H1 (cell line): ENCODE results near the gene TPRKB. TPM values are rescaled to one million over a fixed set of nuclear protein-coding genes. Genes with fewer than 3 reads are reported as not detected.

Experiments
- BACH1 ChIP-seq: IDR thresholded peaks from 2 replicates; pipeline ENCODE4 v1.6.1; 2012; ENCODE audit warnings: low read length, improper control_type of control experiment
- CBX5 ChIP-seq: fragments of 300-800, 300-1000 bp; sonication (generic); IDR thresholded peaks from 2 replicates; pipeline ENCODE4 v1.7.1; 2016; ENCODE audit warnings: antibody characterized with exemption, low read length, low read depth
- E2F6 ChIP-seq: IDR thresholded peaks from 2 replicates; pipeline ENCODE4 v1.6.1; 2012; ENCODE audit warnings: inconsistent platforms
- EZH2 ChIP-seq: fragments of 200-600 bp; sonication (generic); IDR thresholded peaks from 2 replicates; pipeline ENCODE4 v1.7.1; 2012; ENCODE audit warnings: low read depth, mild to moderate bottlenecking, moderate library complexity, low read length, inconsistent platforms; ENCODE audit not compliant: severe bottlenecking
- HDAC6 ChIP-seq: IDR thresholded peaks from one replicate; pipeline ENCODE4 v1.7.1; 2012; ENCODE audit warnings: low read depth, mild to moderate bottlenecking, inconsistent platforms, low read length, moderate library complexity
- JUND ChIP-seq: IDR thresholded peaks from 2 replicates; pipeline ENCODE4 v1.6.1; 2011; ENCODE audit warnings: mild to moderate bottlenecking, improper control_type of control experiment, low read length
- NRF1 ChIP-seq: IDR thresholded peaks from 2 replicates; pipeline ENCODE4 v1.6.1; 2011; ENCODE audit warnings: mild to moderate bottlenecking, low read depth, low read length, improper control_type of control experiment
- RXRA ChIP-seq: IDR thresholded peaks from 2 replicates; pipeline ENCODE4 v1.6.1; 2011; ENCODE audit warnings: low read depth, mild to moderate bottlenecking, low read length, moderate library complexity; ENCODE audit not compliant: insufficient read depth
- polyA plus RNA-seq, 7 experiments: library from polyadenylated mRNA; depleted of rRNA in 3 of 7; stranded (reverse) in 5 of 7; unstranded in 2 of 7; fragments of >200 nt in 5 of 7; fragments of 200-250 nt in 2 of 7; gene quantifications; 1 replicate in 5 of 7; 2 replicates in 1 of 7; 4 replicates in 1 of 7; pipeline versions ENCODE4 v1.2.1 to v1.2.3, GENCODE V29; 2011 to 2013; ENCODE audit warnings: missing spikeins in 2 of 7, mixed read lengths in 2 of 7
- total RNA-seq: library from RNA; stranded (reverse); fragmentation: NEBNext Ultra II Directional; extraction: Animal tissue kit (Norgen Biotek cat#: 25700); gene quantifications from 2 replicates; pipeline ENCODE4 v1.2.1, GENCODE V29; 2021

TPRKB gene
- total and polyA plus RNA-seq, 2 of the 8 experiments (the other 6 are each of a cell fraction or from before 2014, with no cell fraction given), result 40.3 to 41.6 TPM

- TF ChIP-seq HDAC6, result no peak
- TF ChIP-seq CBX5, result no peak
- TF ChIP-seq E2F6, result no peak
- TF ChIP-seq NRF1, result no peak
- TF ChIP-seq BACH1, result no peak
- no peak for TF ChIP-seq EZH2
- no peak for TF ChIP-seq RXRA
- no peak for TF ChIP-seq JUND
- TF ChIP-seq, all 59 proteins: peak for 0
These were observed 767 bp downstream of the TPRKB start (continued) for GRCh38 chr2:73736378-73736777.
